Sigmoid colon (tissue), 3 donors: ENCODE measurements around the gene IL3RA.

Source experiments
- POLR2A ChIP-seq, 2 donors: fragments of 450-650 bp; IDR thresholded peaks; one replicate each; pipeline ENCODE4 v1.6.1; 2016; ENCODE audit warnings: antibody characterized with exemption in 2 of 2, mild to moderate bottlenecking in 2 of 2, moderate library complexity in 2 of 2
- TF ChIP-seq, protein P1 (sequence below), 4 experiments: fragments of 450-650 bp in 3 of 4; fragments of 200-600 bp in 1 of 4; IDR thresholded peaks; one replicate each; pipeline ENCODE4 v1.5.1; 2016 to 2019; ENCODE audit warnings: antibody characterized with exemption in 4 of 4, mild to moderate bottlenecking in 3 of 4, moderate library complexity in 2 of 4

DNA sequence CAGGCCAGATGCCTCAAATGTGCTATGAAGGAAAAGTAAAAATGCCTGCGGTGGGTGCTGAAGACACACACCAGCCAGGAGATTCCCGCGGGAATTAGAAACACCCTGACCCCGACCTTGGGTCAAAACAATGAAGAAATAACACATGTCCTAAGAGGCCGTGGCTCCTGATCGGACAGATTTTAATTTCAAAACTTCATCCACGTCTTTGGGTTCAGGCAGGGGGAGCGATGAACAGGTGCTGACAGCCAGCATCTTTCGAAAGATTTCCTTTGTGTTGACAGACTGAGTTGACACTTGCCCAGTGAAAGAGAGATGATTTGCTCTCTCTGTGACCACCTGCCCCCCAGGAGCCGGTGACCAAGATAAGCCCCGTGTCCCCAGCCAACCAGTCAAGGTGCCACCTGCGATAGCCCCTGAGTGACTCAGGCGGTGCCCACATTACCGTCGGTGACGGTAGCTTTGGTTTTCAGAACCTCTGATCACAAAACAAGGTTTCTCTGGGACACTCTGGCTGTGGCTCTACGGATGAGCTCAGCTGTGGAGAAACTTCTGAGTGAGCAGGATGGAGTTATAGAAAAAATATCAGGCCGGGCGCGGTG, 11.0 kb upstream of the IL3RA start:
- TF ChIP-seq, protein P1, sequence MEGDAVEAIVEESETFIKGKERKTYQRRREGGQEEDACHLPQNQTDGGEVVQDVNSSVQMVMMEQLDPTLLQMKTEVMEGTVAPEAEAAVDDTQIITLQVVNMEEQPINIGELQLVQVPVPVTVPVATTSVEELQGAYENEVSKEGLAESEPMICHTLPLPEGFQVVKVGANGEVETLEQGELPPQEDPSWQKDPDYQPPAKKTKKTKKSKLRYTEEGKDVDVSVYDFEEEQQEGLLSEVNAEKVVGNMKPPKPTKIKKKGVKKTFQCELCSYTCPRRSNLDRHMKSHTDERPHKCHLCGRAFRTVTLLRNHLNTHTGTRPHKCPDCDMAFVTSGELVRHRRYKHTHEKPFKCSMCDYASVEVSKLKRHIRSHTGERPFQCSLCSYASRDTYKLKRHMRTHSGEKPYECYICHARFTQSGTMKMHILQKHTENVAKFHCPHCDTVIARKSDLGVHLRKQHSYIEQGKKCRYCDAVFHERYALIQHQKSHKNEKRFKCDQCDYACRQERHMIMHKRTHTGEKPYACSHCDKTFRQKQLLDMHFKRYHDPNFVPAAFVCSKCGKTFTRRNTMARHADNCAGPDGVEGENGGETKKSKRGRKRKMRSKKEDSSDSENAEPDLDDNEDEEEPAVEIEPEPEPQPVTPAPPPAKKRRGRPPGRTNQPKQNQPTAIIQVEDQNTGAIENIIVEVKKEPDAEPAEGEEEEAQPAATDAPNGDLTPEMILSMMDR (IDR thresholded peaks at IDR 0.05) = no peak
- no peak for TF ChIP-seq POLR2A (IDR thresholded peaks at IDR 0.05)
